CD4-positive, alpha-beta T cell treated with Interleukin-2 at 100 ng/mL for 4 hours (primary cell): ENCODE measurements around the gene NAA20.
"Not testable (repeated sequence)": the region's sequence is repeated elsewhere in the genome, so short reads cannot be mapped to it uniquely, and the experiment has no call there.

Experiments
- DNase-seq: peaks from one replicate; pipeline ENCODE4 v3.0.0-alpha.2; 2020; ENCODE audit warnings: low spot score

NAA20 gene

GRCh38 chr20:19991854-19992253, 25.3 kb upstream of the NAA20 start:
- no peak for DNase-seq

- no peak for DNase-seq
These were observed 23.9 kb upstream of the NAA20 start for GRCh38 chr20:19992996-19993908.

- DNase-seq: no peak
These were observed 23.0 kb upstream of the NAA20 start for GRCh38 chr20:19993958-19994669.

DNA sequence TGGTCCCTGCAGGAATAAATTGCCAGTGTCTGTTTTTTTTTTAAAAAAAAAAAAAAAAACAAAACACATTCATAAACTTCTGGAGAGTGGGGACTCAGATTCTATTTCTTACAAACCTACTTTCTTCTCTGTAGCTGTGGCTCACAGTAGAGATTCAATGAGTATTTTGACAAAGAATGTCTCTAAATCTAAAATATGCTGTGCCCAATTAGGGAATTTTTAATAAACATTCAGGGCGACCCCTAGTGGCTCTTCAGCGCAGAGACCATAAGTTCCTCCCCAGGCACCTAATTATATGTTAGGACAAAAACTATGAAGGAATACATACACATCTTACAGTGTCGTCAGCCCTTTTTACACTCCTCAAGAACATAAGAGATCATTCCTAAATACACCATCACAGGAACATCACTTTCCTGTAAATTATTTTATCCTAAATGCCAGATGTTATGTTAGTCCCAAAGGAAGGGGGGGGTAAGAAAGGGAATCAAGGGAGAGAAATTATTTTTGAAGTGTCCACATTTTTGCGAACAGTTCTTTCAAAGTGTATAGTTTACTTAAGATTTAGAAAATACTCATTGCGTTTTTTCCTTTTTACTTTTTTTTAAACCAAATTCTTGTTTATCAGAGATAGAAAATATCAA, 21.8 kb upstream of the NAA20 start:
- peak; percentile 58 for DNase-seq

GRCh38 chr20:19996222-19996621, 20.9 kb upstream of the NAA20 start:
- DNase-seq: no peak

- no peak for DNase-seq
These were observed 20.2 kb upstream of the NAA20 start for GRCh38 chr20:19996917-19997316.

GRCh38 chr20:19998990-19999705, 18.0 kb upstream of the NAA20 start:
- DNase-seq: no peak

GRCh38 chr20:20000211-20000968, 16.8 kb upstream of the NAA20 start:
- no peak for DNase-seq

GRCh38 chr20:20002101-20002998, 14.8 kb upstream of the NAA20 start:
- DNase-seq: no peak

DNA sequence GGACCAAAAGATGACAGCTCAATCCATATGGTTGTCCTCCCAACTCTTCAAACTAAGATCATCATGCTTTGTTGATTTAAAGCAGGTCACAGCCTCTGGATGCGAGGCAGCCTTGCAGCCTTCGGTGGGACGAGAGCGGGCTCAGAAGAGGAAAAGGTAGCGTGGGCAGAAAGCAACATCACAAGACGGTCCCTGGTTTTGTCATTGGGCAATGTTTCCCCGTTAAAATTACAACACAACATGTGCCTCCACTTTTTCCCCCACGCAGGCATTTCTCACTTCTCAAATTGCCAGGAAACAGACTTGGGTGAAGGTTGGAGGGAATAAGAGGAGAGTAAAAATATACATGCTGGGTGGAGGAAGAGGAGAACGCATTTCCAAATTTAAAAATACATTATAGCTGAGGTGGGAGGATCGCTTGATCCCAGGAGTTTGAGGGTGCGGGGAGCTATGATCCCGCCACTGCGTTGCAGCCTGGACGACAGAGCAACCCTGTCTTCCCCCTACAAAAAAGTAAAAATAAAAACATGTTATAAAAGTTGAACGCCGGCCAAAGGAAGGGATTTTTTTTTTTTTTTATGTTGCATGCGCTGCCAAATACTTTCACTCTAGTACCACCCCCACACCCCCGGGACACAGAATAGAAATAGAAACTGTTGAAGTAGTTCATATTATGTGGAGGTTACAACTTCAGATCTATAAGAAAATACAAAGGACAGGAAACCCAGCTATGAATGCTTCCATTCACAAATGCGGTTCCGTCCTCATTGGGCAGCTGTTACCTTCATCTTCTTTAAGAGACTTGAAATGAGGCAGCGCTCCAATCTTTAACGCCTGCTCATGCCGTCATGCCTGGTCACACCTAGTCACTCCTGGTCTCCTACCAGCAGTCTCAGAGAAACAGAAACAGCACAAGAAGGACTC, 13.9 kb upstream of the NAA20 start:
- no peak for DNase-seq

GRCh38 chr20:20003955-20004322, 13.2 kb upstream of the NAA20 start:
- not testable (repeated sequence) for DNase-seq

GRCh38 chr20:20005342-20005741, 11.8 kb upstream of the NAA20 start:
- DNase-seq: no peak

DNA sequence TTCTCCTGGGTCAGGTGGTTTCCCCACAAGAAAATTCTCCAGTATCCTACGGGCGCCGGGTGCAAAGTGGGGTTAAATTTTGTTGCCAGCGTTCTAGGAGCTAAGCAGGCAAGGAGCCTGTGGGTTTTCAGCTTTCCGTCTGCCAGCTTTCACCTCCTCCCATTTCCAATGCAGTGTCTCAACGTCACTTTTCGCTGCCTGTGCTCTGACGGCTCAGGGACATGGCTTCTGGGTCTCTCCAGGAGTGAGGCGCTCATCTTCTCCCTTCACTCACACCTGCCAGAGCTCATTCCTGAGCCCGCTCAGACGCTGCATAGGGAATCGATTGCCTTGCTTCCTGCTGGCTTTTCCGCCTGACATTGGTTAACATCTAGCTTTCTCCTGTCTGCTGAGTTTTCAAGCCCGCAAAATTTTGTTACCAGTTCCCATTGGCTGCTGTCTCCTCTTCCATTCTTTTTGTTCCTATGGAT, 7.3 kb upstream of the NAA20 start:
- DNase-seq: no peak

GRCh38 chr20:20010639-20011500, 6.3 kb upstream of the NAA20 start:
- DNase-seq: no peak

- no peak for DNase-seq
These were observed 4.6 kb upstream of the NAA20 start for GRCh38 chr20:20012541-20012940.

- DNase-seq: peak; percentile 14
These were observed 2.5 kb upstream of the NAA20 start for GRCh38 chr20:20014659-20015058.

DNA sequence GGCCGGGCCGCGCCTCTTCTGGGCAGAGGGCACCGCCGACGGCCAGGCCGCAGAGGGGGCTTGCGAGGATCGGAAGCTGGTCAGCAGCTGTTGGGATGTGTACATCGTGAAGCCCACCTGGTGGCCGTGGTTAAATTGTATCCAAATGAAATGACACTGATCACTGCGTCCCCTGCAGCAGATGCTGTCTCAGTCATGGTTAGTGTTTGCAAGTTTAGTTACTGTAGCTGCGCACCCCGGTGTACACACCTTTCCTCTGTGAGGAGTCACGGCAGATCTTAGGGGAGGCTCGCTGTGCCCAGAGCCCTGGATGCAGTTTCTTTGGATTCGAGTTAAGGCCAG, 653 bp downstream of the NAA20 start:
- peak; percentile 7 for DNase-seq

DNA sequence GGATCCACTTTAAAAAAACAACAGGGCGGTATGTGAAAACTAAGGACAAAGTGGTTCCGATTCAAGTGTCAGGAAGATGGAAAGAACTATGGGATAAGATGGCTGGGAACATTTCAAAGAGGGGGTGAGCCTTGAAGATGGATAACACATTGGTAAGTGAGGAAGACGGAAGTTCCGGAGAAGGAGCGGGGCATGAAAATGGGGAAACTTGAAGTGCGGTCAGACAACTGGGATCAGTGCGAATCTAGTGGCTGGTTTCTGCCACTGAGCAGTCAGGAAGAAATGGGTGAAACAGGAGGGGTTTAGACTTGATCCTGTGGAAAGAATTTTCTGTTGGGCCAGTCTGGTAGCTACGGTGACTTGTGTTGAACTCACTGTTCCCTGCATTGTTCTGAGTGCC, 1.2 kb downstream of the NAA20 start:
- no peak for DNase-seq
